22Rv1 (cell line): Measurements from ENCODE around the gene CHIT1.

ENCODE experiments used
- ZFX ChIP-seq: fragments of 450-650 bp; IDR thresholded peaks from 2 replicates; pipeline ENCODE4 v1.6.1; 2017; ENCODE audit warnings: antibody characterized with exemption, borderline replicate concordance
- TF ChIP-seq, protein P1 (sequence below): fragments of 450-650 bp; IDR thresholded peaks from 2 replicates; pipeline ENCODE4 v1.5.1; 2017; ENCODE audit warnings: mild to moderate bottlenecking

DNA sequence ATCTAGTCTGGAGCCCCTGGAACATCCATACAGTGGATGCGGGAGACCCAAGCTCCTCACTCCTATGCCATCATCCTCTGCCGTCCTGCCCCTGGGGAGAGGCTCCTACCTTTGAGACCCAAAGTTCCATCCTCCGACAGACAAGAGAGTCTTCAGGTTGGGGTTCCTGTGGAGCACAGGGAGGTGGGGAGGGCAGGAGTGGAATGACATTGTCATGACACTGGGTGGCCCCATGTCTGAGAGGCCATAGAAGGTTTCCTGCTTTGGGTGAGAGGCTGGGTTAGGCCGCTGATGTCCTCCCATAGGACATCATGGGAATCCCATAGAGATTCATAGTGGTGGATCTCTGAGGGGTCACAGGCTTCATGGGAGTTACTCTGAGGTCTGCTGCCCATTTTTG lies 45.0 kb downstream of the CHIT1 start:
- TF ChIP-seq, protein P1, sequence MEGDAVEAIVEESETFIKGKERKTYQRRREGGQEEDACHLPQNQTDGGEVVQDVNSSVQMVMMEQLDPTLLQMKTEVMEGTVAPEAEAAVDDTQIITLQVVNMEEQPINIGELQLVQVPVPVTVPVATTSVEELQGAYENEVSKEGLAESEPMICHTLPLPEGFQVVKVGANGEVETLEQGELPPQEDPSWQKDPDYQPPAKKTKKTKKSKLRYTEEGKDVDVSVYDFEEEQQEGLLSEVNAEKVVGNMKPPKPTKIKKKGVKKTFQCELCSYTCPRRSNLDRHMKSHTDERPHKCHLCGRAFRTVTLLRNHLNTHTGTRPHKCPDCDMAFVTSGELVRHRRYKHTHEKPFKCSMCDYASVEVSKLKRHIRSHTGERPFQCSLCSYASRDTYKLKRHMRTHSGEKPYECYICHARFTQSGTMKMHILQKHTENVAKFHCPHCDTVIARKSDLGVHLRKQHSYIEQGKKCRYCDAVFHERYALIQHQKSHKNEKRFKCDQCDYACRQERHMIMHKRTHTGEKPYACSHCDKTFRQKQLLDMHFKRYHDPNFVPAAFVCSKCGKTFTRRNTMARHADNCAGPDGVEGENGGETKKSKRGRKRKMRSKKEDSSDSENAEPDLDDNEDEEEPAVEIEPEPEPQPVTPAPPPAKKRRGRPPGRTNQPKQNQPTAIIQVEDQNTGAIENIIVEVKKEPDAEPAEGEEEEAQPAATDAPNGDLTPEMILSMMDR: no peak
- no peak for TF ChIP-seq ZFX
